ENCODE measurements around the gene SLC7A5. TPM values are rescaled to one million over a fixed set of nuclear protein-coding genes. Genes with fewer than 3 reads are reported as not detected.

The SLC7A5 gene
- total RNA-seq, 1 experiment from 2014 or later: 41.7 TPM

- DNase-seq (ENCODE audit: low read depth): no peak
Observed at GRCh38 chr16:87846705-87847466, 22.4 kb downstream of the SLC7A5 start.

DNA sequence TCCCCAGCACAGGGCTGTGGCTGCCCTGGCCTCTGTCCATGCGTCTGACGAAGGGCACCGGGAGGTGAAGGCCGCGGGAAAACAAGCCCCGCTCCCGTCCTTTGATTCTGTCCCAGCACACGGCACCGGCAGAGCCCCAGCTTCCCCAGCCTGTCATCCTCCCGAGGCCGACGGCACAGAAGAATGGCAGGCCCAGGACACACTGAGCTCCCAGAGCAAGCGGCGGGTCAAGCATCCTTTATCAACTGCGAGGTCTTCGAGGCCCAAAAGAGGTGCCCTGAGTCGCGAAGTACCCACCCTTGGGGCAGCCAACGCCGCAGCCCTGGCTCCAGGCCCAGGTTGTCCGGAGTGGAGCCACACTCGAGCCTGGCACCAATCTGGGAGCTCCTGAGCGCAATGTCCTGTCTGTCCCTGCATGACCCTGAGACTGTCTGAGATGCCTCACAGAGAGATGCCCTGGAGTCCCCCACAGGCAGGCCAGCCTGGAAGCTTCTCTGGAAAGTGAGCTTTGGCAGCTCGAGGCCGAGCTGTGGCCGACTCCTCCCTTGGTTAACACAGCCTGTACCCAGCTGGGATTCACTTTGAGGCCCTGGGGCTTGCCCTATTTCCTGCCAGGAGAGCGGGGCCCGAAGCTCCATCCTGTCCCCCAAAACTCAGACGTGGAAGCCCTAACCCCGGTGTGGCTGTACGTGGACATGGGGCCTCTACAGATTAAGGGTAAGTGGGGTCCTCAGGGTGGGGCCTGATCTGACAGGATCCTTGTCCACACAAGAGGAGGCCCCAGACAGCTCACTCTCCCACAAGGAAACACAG is 23.3 kb downstream of the SLC7A5 start:
- no peak for DNase-seq (ENCODE audit: low read depth)

- no peak for DNase-seq (ENCODE audit: low read depth)
Observed at GRCh38 chr16:87845213-87845612, 24.1 kb downstream of the SLC7A5 start.

DNA sequence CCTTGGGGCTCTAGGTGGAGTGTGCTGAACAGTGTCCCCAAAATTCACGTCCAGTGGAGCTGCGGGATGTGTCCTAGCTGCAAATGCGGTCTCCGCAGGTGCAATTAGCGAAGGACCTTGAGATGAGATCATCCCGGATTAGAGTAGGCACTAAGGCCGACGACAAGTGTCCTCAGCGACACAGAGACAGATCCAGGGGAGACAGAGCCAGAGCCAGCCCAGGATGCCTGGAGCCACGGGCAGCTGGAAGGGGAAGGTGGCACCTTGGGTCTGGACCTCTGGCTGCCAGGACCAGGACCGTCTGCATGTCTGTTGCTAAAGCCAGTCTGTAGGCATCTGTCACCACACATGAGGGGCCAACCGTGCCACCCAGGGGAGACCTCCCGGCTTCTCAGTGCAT is 24.5 kb downstream of the SLC7A5 start:
- no peak for DNase-seq (ENCODE audit: low read depth)

DNA sequence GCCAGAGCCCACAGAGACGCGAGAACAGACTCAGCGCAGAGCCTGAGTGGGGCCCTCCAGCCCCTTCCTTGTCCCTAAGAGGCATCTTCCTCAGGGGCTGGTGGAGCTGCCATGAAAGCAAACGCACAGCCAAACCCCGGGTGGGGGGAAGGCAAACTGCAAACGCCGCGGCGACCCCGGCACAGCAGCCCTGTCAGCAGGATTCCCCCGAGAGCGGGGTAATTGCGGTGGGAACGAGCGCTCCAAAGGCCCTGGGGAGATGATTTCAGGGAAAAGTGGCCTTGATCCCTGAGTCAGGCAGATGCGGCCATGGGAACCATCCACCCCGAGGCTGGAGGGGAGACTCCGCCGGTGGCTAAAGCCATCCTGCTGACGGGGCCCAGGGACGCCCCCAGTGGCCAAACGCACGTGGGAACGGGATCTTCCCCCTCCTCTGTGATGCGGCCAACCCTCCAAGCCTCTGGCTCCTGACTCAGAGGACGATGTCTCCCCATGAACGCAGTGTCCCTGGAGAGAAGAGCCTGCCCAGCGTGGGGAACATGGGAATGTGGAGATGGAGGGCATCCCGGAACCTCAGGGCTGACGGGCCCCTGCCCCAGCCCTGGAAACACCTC is 25.1 kb downstream of the SLC7A5 start:
- DNase-seq (ENCODE audit: low read depth): no peak

- no peak for DNase-seq (ENCODE audit: low read depth)
Observed at GRCh38 chr16:87843678-87844105, 25.6 kb downstream of the SLC7A5 start.

- DNase-seq (ENCODE audit: low read depth): no peak
Observed at GRCh38 chr16:87842209-87842869, 27.0 kb downstream of the SLC7A5 start.

- no peak for DNase-seq (ENCODE audit: low read depth)
Observed at GRCh38 chr16:87841340-87842208, 27.7 kb downstream of the SLC7A5 start.

- no peak for DNase-seq (ENCODE audit: low read depth)
Observed at GRCh38 chr16:87840271-87840978, 28.9 kb downstream of the SLC7A5 start.

DNA sequence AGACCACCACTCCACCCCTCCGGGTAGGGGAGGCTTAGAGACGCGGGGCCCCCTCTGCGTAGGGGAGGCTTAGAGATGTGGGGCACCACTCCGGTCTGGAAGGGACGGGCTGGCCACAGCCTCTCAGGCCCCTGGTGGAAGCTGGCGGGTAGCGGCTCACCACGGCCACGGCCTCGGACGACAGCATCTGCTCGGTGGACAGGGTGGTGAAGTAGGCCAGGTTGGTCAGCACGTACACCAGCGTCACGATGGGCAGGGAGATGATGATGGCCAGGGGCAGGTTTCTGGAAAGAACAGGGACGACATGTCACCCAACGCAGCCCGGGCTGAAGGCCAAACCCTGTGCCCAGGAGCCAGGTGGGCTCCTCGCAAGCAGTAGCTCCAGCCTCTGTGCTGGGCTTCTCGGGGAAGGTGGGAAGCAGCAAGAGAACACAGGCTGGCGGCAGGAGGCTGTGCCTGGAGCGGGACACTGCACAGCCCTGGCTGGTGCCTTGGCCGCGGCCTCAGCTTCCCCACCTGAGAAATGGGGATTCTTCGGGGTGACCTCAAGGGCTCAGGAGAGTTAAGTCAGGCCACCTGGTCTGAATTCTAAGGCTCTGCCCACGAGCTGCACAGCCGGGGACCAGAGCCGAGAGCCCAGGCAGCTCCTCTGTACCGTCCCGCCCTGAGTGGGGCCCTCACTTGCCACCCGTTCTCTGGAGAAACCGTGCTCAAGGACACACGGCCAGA is 29.6 kb downstream of the SLC7A5 start:
- no peak for DNase-seq (ENCODE audit: low read depth)

GRCh38 chr16:87838643-87839541 is 30.4 kb downstream of the SLC7A5 start:
- DNase-seq (ENCODE audit: low read depth): no peak

DNA sequence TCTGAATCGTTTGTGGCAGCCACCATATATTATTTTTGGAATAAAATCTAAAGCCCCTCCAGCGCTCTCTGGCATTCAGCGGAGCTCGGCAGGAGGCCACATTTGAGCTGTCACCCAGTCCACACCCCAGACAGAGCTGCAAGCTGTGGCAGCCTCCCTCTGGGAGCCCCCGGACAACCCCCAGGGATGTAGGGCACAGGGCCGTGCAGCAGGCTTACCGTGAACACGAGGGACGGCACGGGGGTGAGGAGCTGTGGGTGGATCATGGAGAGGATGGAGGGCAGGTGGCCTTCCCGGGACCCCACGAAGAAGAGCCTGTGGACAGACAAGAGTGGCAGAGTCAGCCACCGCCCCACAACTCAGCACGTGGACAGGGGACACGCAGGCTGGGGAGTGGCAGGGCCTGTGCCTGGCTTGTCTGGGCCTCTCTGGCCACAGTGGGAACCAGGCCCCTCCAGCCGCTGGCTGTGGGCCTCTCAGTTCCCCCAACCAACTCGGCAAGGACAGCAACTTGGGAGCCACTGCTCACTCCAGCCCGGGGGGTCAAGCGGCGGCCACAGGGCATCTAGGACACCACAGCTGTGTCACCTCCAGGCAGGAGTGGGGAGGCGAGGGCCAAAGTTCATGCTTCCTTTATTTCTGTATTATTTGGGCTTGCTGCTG is 31.5 kb downstream of the SLC7A5 start:
- no peak for DNase-seq (ENCODE audit: low read depth)

DNA sequence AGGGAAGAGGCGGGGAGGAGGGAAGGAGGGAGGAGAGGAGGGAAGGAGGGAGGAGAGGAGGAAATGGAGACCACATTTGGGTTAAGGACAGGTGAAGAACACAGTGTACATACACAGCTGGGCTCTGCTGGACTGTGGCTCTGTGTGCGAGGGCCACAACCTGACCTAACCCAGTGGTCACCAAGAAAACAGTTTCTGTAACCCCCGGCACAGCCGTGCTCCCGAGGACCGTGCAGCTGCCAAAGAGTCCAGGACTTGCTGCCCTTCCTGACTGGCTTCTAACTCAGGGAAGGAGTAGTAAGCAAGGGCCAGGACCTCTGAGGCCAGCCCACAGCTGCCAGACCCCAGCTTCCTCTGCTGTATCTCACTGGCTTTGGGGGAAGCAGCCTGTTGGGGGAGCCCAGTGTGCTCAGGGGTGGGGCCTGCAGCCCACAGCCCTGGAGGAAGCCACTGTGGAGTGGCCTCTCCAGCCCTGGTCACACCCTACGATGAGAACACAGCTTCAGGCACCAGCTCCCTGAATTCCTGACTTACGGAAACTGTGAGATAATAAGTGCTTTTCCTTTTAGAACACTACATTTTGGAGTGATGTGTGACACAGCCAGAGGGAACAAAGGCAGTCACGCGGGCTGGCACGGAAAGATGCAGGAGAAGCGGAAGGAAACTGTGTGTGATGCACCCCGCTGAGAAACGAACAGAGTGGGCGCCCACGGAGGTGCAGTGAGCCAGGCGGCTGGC is 32.3 kb downstream of the SLC7A5 start:
- no peak for DNase-seq (ENCODE audit: low read depth)

- no peak for DNase-seq (ENCODE audit: low read depth)
Observed at GRCh38 chr16:87836346-87836843, 32.9 kb downstream of the SLC7A5 start.

- no peak for DNase-seq (ENCODE audit: low read depth)
Observed at GRCh38 chr16:87835882-87836331, 33.4 kb downstream of the SLC7A5 start.

GRCh38 chr16:87834668-87835473 is 34.4 kb downstream of the SLC7A5 start:
- DNase-seq (ENCODE audit: low read depth): no peak
